HepG2 (cell line): Measurements from ENCODE around the gene LDLRAD3. TPM values are rescaled to one million over a fixed set of nuclear protein-coding genes. Genes with fewer than 3 reads are reported as not detected.

Experiments used
- ATAC-seq: fragments of 200-7000 bp; cut with Tn5 transposase; 3 replicates; pipeline ENCODE4 v1.9.1; 2020; ENCODE audit warnings: mild to moderate bottlenecking, moderate library complexity
- BruUV-seq: library from RNA; stranded (reverse); fragments of 400-500 nt; replicated peaks from 2 replicates; lab custom pipeline; 2021; lab: Mats Ljungman, UMichigan
- CTCF ChIA-PET: fragments of 300-600 bp; formaldehyde crosslinking; extraction: SDS; loops from one replicate; lab custom pipeline; 2021; ENCODE audit warnings: low total read pairs, inconsistent platforms, low intra/inter-chr PET ratio; lab: Yijun Ruan, JAX
- POLR2A ChIA-PET: fragments of 350-600 bp; sonication (Branson Sonifier 250); formaldehyde crosslinking; loops from one replicate; lab custom pipeline; 2020; ENCODE audit warnings: antibody characterized with exemption, inconsistent platforms; lab: Yijun Ruan, JAX
- DNase-seq: peaks from one replicate; pipeline ENCODE4 v3.0.0-alpha.2; 2015; ENCODE audit warnings: low spot score
- FAIRE-seq: peaks from 3 replicates; lab custom pipeline; 2011; peaks lifted over from hg19 to GRCh38; lab: Jason Lieb, UNC
- H2AFZ ChIP-seq: one replicate; pipeline ENCODE4 v1.6.1; 2011; ENCODE audit warnings: low read length, inconsistent platforms
- H3K27ac ChIP-seq: fragments of 300-600 bp; 3 replicates; pipeline ENCODE4 v1.8.0; 2011; ENCODE audit warnings: mixed run types, mild to moderate bottlenecking, mixed read lengths, low read length, inconsistent platforms; ENCODE audit not compliant: insufficient read depth; ENCODE audit errors: extremely low read length
- H3K27me3 ChIP-seq, 2 experiments: fragments of 200-600 bp in 1 of 2; 2 replicates in 1 of 2; 3 replicates in 1 of 2; pipeline versions ENCODE4 v1.6.0 to v1.8.0; 2011; ENCODE audit warnings: low read length in 2 of 2, mild to moderate bottlenecking in 2 of 2, moderate library complexity in 2 of 2, inconsistent platforms in 1 of 2; ENCODE audit not compliant: insufficient read depth in 2 of 2, control insufficient read depth in 1 of 2
- H3K36me3 ChIP-seq, 2 experiments: fragments of 200-600 bp in 1 of 2; replicated peaks in 1 of 2; 2 replicates in 1 of 2; 3 replicates in 1 of 2; pipeline versions ENCODE4 v1.5.1 to v1.8.0; 2011; ENCODE audit warnings: low read length in 2 of 2, inconsistent platforms in 1 of 2; ENCODE audit not compliant: insufficient read depth in 2 of 2, control insufficient read depth in 1 of 2
- H3K4me1 ChIP-seq: 2 replicates; pipeline ENCODE4 v1.5.1; 2012; ENCODE audit warnings: low read length, inconsistent platforms; ENCODE audit not compliant: insufficient read depth
- H3K4me2 ChIP-seq: 2 replicates; pipeline ENCODE4 v1.6.0; 2011; ENCODE audit warnings: low read depth, low read length, inconsistent platforms
- H3K4me3 ChIP-seq, 3 experiments: fragments of 200-600 bp in 1 of 3; sonication (generic), shearing (Covaris generic) in 1 of 3; replicated peaks in 1 of 3; 2 replicates each; pipeline ENCODE4 v1.5.1; 2011 to 2016; ENCODE audit warnings: low read length in 3 of 3, inconsistent platforms in 2 of 3, low read depth in 2 of 3, mild to moderate bottlenecking in 2 of 3, control low read depth in 1 of 3, mixed read lengths in 1 of 3; ENCODE audit not compliant: insufficient read depth in 1 of 3
- H3K79me2 ChIP-seq: one replicate; pipeline ENCODE4 v1.6.1; 2011; ENCODE audit warnings: low read length, inconsistent platforms; ENCODE audit not compliant: insufficient read depth
- H3K9ac ChIP-seq: 2 replicates; pipeline ENCODE4 v1.6.0; 2011; ENCODE audit warnings: mild to moderate bottlenecking, low read depth, low read length, inconsistent platforms; ENCODE audit not compliant: insufficient read depth
- H3K9me3 ChIP-seq: 2 replicates; pipeline ENCODE4 v1.5.1; 2012; ENCODE audit warnings: mild to moderate bottlenecking, low read length
- H4K20me1 ChIP-seq: 2 replicates; pipeline ENCODE4 v1.6.0; 2011; ENCODE audit warnings: inconsistent platforms, mild to moderate bottlenecking, low read length, moderate library complexity; ENCODE audit not compliant: insufficient read depth
- CBFB ChIP-seq: sonication (generic); formaldehyde crosslinking; IDR thresholded peaks from 2 replicates; pipeline ENCODE4 v1.4.0; 2020; ENCODE audit warnings: missing genetic modification reagents
- CBX5 ChIP-seq: sonication (generic); formaldehyde crosslinking; IDR thresholded peaks from 2 replicates; pipeline ENCODE4 v1.4.0; 2020; ENCODE audit warnings: missing genetic modification reagents, borderline replicate concordance
- FOXK1 ChIP-seq: sonication (generic); formaldehyde crosslinking; IDR thresholded peaks from 2 replicates; pipeline ENCODE4 v1.4.0; 2020; ENCODE audit warnings: low read depth, missing genetic modification reagents, borderline replicate concordance
- KDM4B ChIP-seq: sonication (generic); formaldehyde crosslinking; IDR thresholded peaks from 2 replicates; pipeline ENCODE4 v1.4.0; 2020; ENCODE audit warnings: missing genetic modification reagents
- PTBP1 ChIP-seq: fragments of 200-400 bp; formaldehyde crosslinking; IDR thresholded peaks from 2 replicates; pipeline ENCODE4 v1.6.1; 2018; ENCODE audit warnings: low read length, low read depth; ENCODE audit not compliant: poor library complexity, severe bottlenecking
- TFDP2 ChIP-seq: sonication (generic); formaldehyde crosslinking; IDR thresholded peaks from 2 replicates; pipeline ENCODE4 v1.4.0; 2020; ENCODE audit warnings: missing genetic modification reagents
- ZFP36 ChIP-seq: fragments of 150-350 bp; IDR thresholded peaks from 2 replicates; pipeline ENCODE4 v1.6.1; 2018; ENCODE audit warnings: borderline replicate concordance, low read length, low read depth; ENCODE audit not compliant: partially characterized antibody
- ZNF543 ChIP-seq: sonication (generic); formaldehyde crosslinking; IDR thresholded peaks from 2 replicates; pipeline ENCODE4 v1.4.0; 2020; ENCODE audit warnings: mild to moderate bottlenecking, missing genetic modification reagents
- ZNF747 ChIP-seq: sonication (generic); formaldehyde crosslinking; IDR thresholded peaks from 2 replicates; pipeline ENCODE4 v1.8.1; 2023; ENCODE audit warnings: missing genetic modification reagents, mild to moderate bottlenecking, borderline replicate concordance
- WGBS: methylation state at CpG from one replicate; pipeline ENCODE4 v1.1.6; 2017; ENCODE audit warnings: low lambda C conversion rate; 5-methylcytosine and 5-hydroxymethylcytosine counted together
- in situ Hi-C: cut with HindIII; loops from 2 replicates; pipeline ENCODE4 v1.10.0; 2017; ENCODE audit warnings: low pct_unique_long_range_greater_than_20kb; ENCODE audit not compliant: extremely low pct_ligation_motif_present
- intact Hi-C: fragments of 100-400 bp; cut with micrococcal nuclease; formaldehyde crosslinking; loops from one replicate; pipeline ENCODE4 v1.10.0; 2022; ENCODE audit not compliant: unreplicated experiment
- polyA plus RNA-seq, 8 experiments: library from polyadenylated mRNA; depleted of rRNA in 3 of 8; stranded (reverse) in 7 of 8; unstranded in 1 of 8; fragments of >200 nt; fragmentation: Illumina TruSeq in 4 of 8; extraction: Trizol in 4 of 8; gene quantifications; 2 replicates each; pipeline versions ENCODE4 v1.2.1 to v1.2.3, GENCODE V29; 2011 to 2016; ENCODE audit warnings: low read depth in 4 of 8, missing spikeins in 1 of 8, mixed read lengths in 1 of 8; ENCODE audit not compliant: insufficient read depth in 1 of 8
- total RNA-seq, 5 experiments: library from RNA; depleted of rRNA; stranded (reverse); fragments of >200 nt; fragmentation: Illumina TruSeq; extraction: Trizol; gene quantifications; 2 replicates each; pipeline ENCODE4 v1.2.3, GENCODE V29; 2016; ENCODE audit warnings: low read depth in 1 of 5
- TF ChIP-seq, protein P1 (sequence below): sonication (generic); formaldehyde crosslinking; IDR thresholded peaks from 2 replicates; pipeline ENCODE4 v1.4.0; 2020; ENCODE audit warnings: missing genetic modification reagents, mild to moderate bottlenecking, borderline replicate concordance

LDLRAD3 gene
- total and polyA plus RNA-seq, 2 of the 13 experiments (the other 11 are each of a cell fraction or from before 2014, with no cell fraction given), result 0.50 to 0.60 TPM

DNA sequence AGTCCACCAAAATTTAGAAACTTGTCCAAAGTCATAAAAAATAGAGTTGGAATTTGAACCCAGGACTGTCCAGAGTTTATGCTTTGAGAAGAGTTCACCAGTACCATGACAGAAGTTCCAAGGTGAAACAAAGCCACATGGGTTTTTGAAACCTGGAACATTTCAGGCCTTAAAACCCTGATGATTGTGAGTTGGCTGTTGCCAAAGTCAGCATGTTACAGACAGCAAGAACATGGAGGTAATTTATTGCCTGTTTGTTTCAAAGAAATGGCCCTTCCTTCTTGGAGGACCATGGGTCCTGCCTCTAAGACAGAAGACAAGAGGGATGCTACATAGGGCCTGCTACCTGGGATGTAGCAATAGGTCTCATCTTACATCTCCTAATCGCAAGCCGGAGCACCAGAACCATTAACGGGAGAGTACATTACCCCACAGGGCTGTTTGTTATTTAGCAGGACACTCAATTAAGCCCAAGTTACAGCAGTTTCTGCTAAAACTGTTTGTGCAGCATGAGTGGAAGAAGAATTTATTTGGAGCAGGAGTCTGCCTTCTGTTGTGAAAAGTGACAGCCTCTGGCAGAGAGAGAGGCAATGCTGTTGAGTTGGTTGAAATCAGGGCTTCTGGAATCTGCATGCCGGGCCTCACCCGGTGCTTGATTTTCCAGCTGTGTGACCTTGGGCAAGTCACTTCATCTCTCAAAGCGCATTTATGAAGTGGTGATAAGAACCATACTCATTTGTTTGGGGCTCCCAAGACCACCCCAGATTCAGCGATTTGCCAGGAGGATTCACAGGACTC lies 136.2 kb downstream of the LDLRAD3 start:
- DNase-seq, result no peak
- FAIRE-seq, result no peak
- Histone ChIP-seq H3K79me2 (no peaks in the 10 kb centered on the region), H3K27me3 (no peaks in the 10 kb centered on the region), H3K4me3 (no peak overlapping the region), H4K20me1 (no peaks in the 10 kb centered on the region), H3K9me3 (no peaks in the 10 kb centered on the region)
- in situ Hi-C loops, result no loop called here
- CTCF ChIA-PET, result no interaction called here
- BruUV-seq, result no TSS peak
- 36% methylated on average over 7 of the region's 7 CpGs for WGBS
- intact Hi-C loops, result no loop called here
- TF ChIP-seq FOXK1 (CRISPR knock-in tag) (no peak), PTBP1 (no peak), CBFB (no peak), TFDP2 (CRISPR knock-in tag) (no peak), ZFP36 (no peak), ZNF747 (CRISPR knock-in tag) (no peak), CBX5 (CRISPR knock-in tag) (no peak), KDM4B (CRISPR knock-in tag) (no peak), ZNF543 (CRISPR knock-in tag) (no peak)
- TF ChIP-seq, protein P1, sequence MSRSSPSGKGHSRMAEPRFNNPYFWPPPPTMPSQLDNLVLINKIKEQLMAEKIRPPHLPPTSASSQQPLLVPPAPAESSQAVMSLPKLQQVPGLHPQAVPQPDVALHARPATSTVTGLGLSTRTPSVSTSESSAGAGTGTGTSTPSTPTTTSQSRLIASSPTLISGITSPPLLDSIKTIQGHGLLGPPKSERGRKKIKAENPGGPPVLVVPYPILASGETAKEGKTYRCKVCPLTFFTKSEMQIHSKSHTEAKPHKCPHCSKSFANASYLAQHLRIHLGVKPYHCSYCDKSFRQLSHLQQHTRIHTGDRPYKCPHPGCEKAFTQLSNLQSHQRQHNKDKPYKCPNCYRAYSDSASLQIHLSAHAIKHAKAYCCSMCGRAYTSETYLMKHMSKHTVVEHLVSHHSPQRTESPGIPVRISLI, result no peak
- TF ChIP-seq, all 625 proteins: peak for 0
- POLR2A ChIA-PET, result no interaction called here
- Histone ChIP-seq H3K4me1 (no peaks in the 10 kb centered on the region), H2AFZ (no peak overlapping the region), H3K9ac (no peak overlapping the region), H3K4me2 (no peak overlapping the region), H3K27ac (no peak overlapping the region), H3K36me3 (no peaks in the 10 kb centered on the region)
- no peak for ATAC-seq
